Left renal pelvis (tissue), 4 donors: ENCODE measurements around the gene PHF2. TPM values are rescaled to one million over a fixed set of nuclear protein-coding genes. Genes with fewer than 3 reads are reported as not detected.

Experiments
- polyA plus RNA-seq, 4 donors: library from polyadenylated mRNA; unstranded; fragments of 120-200 nt; gene quantifications; one replicate each; pipeline ENCODE4 v1.2.1, GENCODE V29; 2013; ENCODE audit not compliant: insufficient read length in 4 of 4

PHF2 gene
- polyA plus RNA-seq, 4 donors = 36.8 to 44.5 (median 42.8) TPM

Other genes with a start within 250 kb of the PHF2 start
- 10 to 100 TPM; 60.6 to 78.3 (median 78.0) TPM for gene FAM120A, start 124.9 kb upstream of the PHF2 start, polyA plus RNA-seq
- 10 to 100 TPM; 48.8 to 67.4 (median 61.0) TPM for gene FAM120AOS, start 123.0 kb upstream of the PHF2 start, polyA plus RNA-seq